HG03575 (cell line): ENCODE results near the gene NOBOX.
"Not testable (repeated sequence)": the region's sequence is repeated elsewhere in the genome, so short reads cannot be mapped to it uniquely, and the experiment has no call there.

ENCODE experiments used
- ATAC-seq: cut with Tn5 transposase; IDR thresholded peaks from one replicate; pipeline ENCODE4 v1.9.1; 2021; ENCODE audit not compliant: unreplicated experiment, insufficient number of reproducible peaks, low FRiP score; ENCODE audit errors: extremely low read depth

NOBOX gene

DNA sequence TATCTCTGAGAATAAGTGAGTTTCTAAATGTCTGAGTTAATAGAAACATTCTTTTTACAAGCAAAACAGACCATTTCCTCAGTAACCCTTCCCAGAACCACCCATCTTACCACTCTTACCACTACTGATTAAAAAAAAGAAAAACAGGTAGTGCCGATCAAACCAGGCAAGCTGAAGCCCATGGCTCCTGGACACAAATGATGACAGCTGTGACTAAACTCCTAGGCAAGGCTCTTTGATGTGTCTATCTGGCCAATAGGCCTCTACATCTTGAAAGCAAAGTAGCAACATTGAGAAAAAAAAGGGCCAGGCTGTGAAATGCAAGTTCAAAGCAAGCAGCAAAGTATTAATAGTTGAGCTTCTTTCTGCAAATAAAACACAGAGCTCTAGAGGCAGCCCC lies 54.9 kb downstream of the NOBOX start:
- ATAC-seq: not testable (repeated sequence)
